GM12892 (cell line): Measurements from ENCODE around the gene REG3A.

ENCODE experiments used
- POLR2A ChIP-seq: IDR thresholded peaks from 2 replicates; pipeline ENCODE4 v1.6.1; 2011; ENCODE audit warnings: low read depth, low read length, control low read depth
- POLR2AphosphoS5 ChIP-seq: IDR thresholded peaks from 2 replicates; pipeline ENCODE4 v1.6.1; 2011; ENCODE audit warnings: low read depth, low read length, control low read depth

DNA sequence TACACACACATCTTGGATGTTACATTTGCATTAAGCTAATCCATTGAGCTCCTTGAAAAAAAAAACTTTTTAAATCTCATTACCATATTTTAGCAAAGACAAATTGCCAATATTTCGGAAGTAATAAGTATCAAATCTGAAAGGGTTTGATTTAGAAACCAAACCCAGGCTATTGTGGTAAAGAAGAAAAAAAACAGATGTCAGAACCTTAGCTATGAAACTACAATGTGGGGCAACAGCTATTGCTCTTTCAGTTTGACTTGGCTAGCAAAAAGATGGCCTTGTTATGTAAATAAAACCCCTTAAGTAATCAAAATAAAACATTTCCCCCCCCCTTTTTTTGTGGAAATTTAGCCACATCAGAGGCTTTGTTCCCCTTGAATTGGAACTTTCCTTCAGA is 41.2 kb upstream of the REG3A start:
- TF ChIP-seq POLR2AphosphoS5 (no peak), POLR2A (no peak)
